GM19239 (cell line): ENCODE results near the gene PPFIBP1.
A peak's percentile ranks its signal among the peaks of the same experiment; 100 is the strongest.
"Not testable (repeated sequence)": the region's sequence is repeated elsewhere in the genome, so short reads cannot be mapped to it uniquely, and the experiment has no call there.

ENCODE experiments used
- DNase-seq: peaks from one replicate; pipeline ENCODE4 v3.0.0; 2011; ENCODE audit warnings: low spot score; ENCODE audit not compliant: insufficient read length
- FAIRE-seq: peaks from 2 replicates; lab custom pipeline; 2011; peaks lifted over from hg19 to GRCh38; lab: Jason Lieb, UNC

The PPFIBP1 gene

GRCh38 chr12:27642892-27643291, 118.9 kb downstream of the PPFIBP1 start:
- not testable (repeated sequence) for DNase-seq
- peak; percentile 65 for FAIRE-seq

- no peak for FAIRE-seq
- DNase-seq: no peak
Measured at GRCh38 chr12:27644158-27644845, 120.3 kb downstream of the PPFIBP1 start.

- no peak for DNase-seq
- no peak for FAIRE-seq
Measured at GRCh38 chr12:27645671-27646070, 121.7 kb downstream of the PPFIBP1 start.

- FAIRE-seq (no peak), DNase-seq (no peak)
Measured at GRCh38 chr12:27646149-27646548, 122.1 kb downstream of the PPFIBP1 start.

- no peak for DNase-seq
- FAIRE-seq: no peak
Measured at GRCh38 chr12:27650011-27650410, 126.0 kb downstream of the PPFIBP1 start.

- DNase-seq (no peak), FAIRE-seq (no peak)
Measured at GRCh38 chr12:27651201-27651600, 127.2 kb downstream of the PPFIBP1 start.

- DNase-seq: peak; percentile 8
- peak; percentile 82 for FAIRE-seq
Measured at GRCh38 chr12:27652174-27652763, 128.3 kb downstream of the PPFIBP1 start.

- FAIRE-seq (peak; percentile 77), DNase-seq (no peak)
Measured at GRCh38 chr12:27653661-27654060, 129.7 kb downstream of the PPFIBP1 start.

GRCh38 chr12:27655476-27655875, 131.5 kb downstream of the PPFIBP1 start:
- FAIRE-seq, DNase-seq: not testable (repeated sequence)

- DNase-seq (no peak), FAIRE-seq (no peak)
Measured at GRCh38 chr12:27657296-27657695, 133.3 kb downstream of the PPFIBP1 start.

GRCh38 chr12:27665704-27666103, 141.7 kb downstream of the PPFIBP1 start:
- DNase-seq: no peak
- no peak for FAIRE-seq

- no peak for FAIRE-seq
- DNase-seq: no peak
Measured at GRCh38 chr12:27666510-27666909, 142.5 kb downstream of the PPFIBP1 start.

GRCh38 chr12:27667540-27667939, 143.5 kb downstream of the PPFIBP1 start:
- no peak for DNase-seq
- no peak for FAIRE-seq

- DNase-seq (no peak), FAIRE-seq (no peak)
Measured at GRCh38 chr12:27672051-27672450, 148.0 kb downstream of the PPFIBP1 start.

- FAIRE-seq: peak; percentile 58
- no peak for DNase-seq
Measured at GRCh38 chr12:27672643-27673042, 148.6 kb downstream of the PPFIBP1 start.

- DNase-seq: no peak
- no peak for FAIRE-seq
Measured at GRCh38 chr12:27673101-27673718, 149.2 kb downstream of the PPFIBP1 start.

- DNase-seq (no peak), FAIRE-seq (no peak)
Measured at GRCh38 chr12:27674989-27675388, 151.0 kb downstream of the PPFIBP1 start.

GRCh38 chr12:27680619-27681018, 156.6 kb downstream of the PPFIBP1 start:
- FAIRE-seq (no peak), DNase-seq (no peak)

GRCh38 chr12:27682534-27682933, 158.5 kb downstream of the PPFIBP1 start:
- FAIRE-seq (no peak), DNase-seq (no peak)

- no peak for FAIRE-seq
- DNase-seq: no peak
Measured at GRCh38 chr12:27685274-27685673, 161.3 kb downstream of the PPFIBP1 start.

- FAIRE-seq (no peak), DNase-seq (no peak)
Measured at GRCh38 chr12:27686147-27686546, 162.1 kb downstream of the PPFIBP1 start.

GRCh38 chr12:27688671-27689070, 164.7 kb downstream of the PPFIBP1 start:
- FAIRE-seq: no peak
- no peak for DNase-seq
